Effector CD4-positive, alpha-beta T cell (primary cell): ENCODE measurements around the gene ZFAND6.

ENCODE experiments used
- DNase-seq: peaks from one replicate; pipeline ENCODE4 v3.0.0-alpha.2; 2020

Gene ZFAND6

GRCh38 chr15:80172401-80172800 is 112.9 kb downstream of the ZFAND6 start:
- no peak for DNase-seq

GRCh38 chr15:80173022-80173759 is 113.7 kb downstream of the ZFAND6 start:
- DNase-seq = peak; percentile 45

DNA sequence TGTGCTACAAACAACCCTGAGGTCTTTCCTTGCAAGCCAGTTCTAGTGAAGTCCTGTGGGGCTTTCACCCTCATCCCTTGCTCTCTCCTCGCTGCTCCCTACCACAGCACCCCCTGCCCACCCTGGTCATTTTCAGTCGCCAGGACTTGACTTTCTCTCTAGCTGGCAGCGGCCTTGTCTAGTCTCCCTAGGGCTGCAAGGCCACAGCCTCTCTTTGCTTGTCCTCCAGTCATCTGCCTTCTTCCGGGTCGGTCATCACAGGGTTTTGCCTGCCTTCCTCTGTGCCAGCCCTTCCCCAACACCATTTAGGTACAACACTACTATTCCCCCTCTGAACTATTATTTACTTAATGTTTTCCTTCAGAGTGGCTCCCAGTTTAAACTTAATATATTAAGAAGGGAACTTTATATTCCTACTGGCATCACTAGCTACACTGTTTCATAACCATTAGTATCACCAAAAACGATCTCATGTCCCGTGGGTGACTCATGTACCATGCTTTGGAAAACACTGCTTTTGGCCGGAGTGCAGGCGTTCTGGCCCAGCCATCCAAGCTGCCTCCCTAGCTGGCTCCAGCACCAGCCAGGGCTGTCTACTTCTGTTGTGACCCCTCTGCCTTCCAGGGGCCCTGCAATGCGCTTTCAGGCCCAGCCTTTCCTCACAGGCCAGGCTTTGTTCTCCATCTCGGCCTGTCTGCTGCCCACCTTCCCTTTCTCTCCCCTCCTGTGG is 114.7 kb downstream of the ZFAND6 start:
- no peak for DNase-seq

DNA sequence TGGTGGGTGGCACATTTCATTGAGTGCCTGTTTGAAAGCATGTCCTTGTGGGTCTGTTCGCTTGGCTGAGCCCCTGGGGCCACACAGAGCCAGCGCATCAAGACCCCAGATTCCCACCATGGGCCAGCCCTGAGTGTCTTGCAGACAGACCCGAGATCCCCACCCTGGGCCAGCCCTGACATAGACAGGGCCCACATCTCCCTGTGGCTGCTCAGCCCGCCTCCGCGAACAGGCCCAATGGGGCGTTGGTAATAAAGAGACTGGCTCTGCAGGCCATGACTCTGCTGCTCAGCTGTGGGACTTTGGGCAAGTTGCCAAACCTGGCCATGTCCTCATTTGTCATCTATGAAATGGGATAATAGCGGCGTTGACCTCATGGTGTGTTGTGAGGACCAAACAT is 116.0 kb downstream of the ZFAND6 start:
- DNase-seq = no peak

DNA sequence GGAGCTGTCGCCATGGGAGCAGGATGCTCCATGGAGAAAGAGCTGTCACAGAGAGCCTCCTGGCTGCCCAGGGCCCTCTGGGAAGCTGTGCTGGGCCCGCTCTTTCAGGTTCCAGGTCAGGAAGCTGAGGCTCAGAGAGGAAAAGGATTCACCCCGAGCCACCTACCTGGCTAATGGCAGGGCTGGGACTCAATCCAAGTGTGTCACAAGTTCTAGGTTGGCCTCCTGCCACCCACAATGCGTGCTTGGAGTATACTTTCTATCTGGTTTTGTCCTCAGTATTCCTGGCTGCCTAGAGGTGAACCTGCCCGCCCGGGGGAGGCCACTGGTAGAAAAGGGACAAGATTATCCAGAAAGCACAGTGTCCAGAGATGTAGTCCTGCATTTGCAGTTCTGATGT is 117.0 kb downstream of the ZFAND6 start:
- DNase-seq = no peak

- no peak for DNase-seq
These were observed 117.7 kb downstream of the ZFAND6 start for GRCh38 chr15:80177156-80177555.

DNA sequence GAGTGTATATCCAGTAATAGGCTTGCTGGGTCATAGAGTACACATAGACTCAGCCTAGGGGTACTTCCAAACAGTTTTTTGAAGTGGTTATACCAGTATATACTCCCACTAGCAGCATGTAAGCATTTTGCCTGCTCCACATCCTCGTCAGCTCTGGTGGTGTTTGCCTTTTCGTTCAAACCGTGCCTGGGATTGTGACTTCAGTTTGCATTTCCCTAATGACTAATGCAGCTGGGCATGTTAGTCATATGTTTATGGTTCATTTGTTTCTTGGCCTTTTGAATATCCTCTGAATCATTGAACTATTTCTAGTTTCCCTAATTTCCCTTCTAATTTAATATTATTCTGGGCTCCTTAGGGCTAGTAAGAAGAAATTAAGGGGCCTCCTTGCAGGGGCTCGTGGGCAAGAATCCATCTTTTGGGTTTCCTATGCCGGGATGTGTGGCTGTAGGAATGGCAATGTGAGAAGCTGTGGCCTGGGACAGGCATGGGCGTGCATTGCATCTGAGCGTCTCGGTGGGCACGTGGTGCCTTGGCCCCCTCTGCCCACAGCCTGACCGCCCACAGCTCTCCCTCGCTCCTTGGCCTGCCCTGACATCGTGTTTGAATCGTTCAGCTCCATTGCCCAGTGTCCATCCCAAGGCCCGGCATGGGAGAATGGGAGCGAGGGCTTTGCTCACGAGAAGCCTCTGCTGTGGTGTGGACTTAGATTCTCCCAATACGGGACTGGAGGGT is 119.7 kb downstream of the ZFAND6 start:
- no peak for DNase-seq

- no peak for DNase-seq
These were observed 120.5 kb downstream of the ZFAND6 start for GRCh38 chr15:80179935-80180334.

DNA sequence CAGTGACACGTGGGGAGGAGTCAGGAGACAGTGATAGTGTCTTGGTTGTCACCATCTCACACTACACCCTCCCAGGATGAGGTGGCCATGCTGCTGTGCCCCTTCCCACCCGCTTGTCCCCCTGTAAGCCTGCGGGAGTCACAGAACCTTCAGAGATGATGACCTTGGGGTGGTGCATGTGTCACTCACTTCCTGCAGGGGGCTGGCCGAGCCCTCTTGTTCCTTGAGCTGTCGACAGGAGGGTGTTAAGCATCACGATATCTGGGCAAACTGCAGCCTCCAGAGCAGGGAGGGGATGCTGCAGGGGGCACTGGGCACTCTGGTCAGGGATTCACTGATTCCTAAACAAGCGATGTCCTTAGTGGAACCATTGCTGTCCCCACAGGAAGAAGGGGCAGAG is 121.0 kb downstream of the ZFAND6 start:
- no peak for DNase-seq

GRCh38 chr15:80180986-80181385 is 121.5 kb downstream of the ZFAND6 start:
- DNase-seq = no peak

DNA sequence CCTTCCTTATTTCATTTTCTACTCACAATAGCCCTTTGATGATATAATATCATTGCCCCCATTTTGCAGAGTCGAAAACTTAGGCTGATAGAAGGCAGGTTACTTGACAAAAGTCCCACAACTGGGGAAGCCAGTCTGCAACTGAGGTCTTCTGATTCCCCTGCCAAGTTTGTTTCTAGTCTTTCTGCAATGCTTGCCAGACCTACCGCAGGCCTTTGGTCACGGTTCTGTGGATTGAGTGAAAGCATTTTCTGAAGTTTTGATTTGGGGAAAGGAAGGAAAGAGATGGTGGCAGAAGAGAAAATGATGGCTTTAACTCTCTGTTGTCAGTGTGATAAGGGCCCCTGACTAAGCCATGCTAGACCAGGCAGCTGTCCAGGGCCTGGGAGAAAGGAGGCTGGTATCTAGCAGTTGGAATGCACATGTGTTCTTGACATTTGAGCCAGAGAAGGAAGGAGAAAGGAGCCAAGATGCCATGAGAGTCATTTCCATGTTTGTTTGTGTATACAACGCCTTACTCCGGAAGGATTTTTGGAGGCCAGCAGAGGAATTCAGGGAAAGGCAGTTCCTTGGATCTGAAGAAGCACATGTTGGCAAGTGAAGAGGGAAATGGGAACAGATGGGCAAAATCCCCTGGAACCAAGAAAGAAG is 123.3 kb downstream of the ZFAND6 start:
- DNase-seq = no peak

DNA sequence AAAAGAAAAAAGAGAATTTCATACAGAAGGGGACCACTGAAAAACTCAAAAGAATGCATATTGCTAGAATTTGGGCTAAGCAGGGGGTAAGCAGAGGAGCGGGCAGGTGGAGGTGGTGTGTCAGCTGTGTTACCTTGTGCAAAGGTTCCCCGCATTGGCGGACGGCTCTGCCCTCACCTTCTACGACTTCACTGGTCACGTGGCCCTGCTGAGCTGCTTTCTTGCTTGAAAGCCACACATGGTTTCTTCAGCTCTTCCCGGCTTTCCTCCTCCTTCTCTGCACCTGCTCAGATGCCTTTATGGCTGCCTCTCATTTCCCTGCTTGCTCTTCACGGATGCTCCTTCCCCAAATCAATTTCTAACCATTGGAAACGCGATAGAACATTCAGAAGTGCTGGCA is 123.8 kb downstream of the ZFAND6 start:
- no peak for DNase-seq

- no peak for DNase-seq
These were observed 124.4 kb downstream of the ZFAND6 start for GRCh38 chr15:80183886-80184285.

GRCh38 chr15:80184554-80184953 is 125.1 kb downstream of the ZFAND6 start:
- no peak for DNase-seq

- no peak for DNase-seq
These were observed 125.7 kb downstream of the ZFAND6 start for GRCh38 chr15:80185152-80185551.

DNA sequence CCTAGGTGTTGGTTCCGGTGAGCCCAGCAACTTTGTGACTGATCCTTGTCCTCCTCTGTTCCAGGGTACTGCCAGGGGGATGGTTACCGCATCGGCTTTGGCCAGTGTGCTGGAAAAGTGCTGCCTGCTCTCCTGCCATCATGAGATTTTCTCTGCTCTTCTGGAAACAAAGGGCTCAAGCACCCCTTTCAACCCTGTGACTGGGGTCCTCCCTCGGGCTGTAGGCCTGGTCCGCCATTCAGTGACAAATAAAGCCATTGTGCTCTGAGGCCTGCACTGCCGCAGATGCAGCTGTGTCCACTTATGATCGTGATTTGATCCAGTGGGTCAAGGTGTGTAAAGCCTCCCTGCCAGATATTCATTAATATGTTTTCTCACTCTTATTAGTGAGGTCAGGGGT is 126.6 kb downstream of the ZFAND6 start:
- no peak for DNase-seq

- DNase-seq = no peak
These were observed 127.1 kb downstream of the ZFAND6 start for GRCh38 chr15:80186597-80186996.
